Measurements from ENCODE around the gene PLA2G4A. TPM values are rescaled to one million over a fixed set of nuclear protein-coding genes. Genes with fewer than 3 reads are reported as not detected.
A peak's percentile ranks its signal among the peaks of the same experiment; 100 is the strongest.

Gene PLA2G4A
- total and polyA plus RNA-seq, 2 experiments from 2014 or later, result 1.6 to 2.9 TPM

DNA sequence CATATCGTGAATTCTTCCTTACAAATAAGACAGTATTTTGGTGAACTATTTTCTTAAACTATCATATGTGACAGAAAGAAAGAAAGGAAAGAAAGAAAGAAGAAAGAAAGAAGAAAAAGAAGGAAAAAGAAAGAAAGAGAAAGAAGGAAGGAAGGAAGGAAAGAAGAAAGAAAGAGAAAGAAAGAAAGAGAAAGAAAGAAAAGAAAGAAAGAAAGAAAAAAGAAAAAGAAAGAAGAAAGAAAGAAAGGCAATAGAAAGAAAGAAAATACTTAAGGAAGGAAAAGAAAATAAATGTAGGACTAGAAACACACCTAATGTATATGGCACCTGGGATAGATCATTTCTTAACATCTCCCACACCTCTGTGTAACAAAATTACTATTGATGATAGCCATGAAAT lies 120.4 kb downstream of the PLA2G4A start:
- DNase-seq, result no peak
- TF ChIP-seq EZH2phosphoT487 (IDR thresholded peaks at IDR 0.05; ENCODE audit: insufficient read depth, low read depth), result no peak
- no peak for TF ChIP-seq EZH2 (IDR thresholded peaks at IDR 0.05; ENCODE audit: insufficient read depth, poor library complexity, severe bottlenecking)
- in situ Hi-C loops (cut with MboI), result no loop called here
- no peaks in the 10 kb centered on the region for H3K79me2 ChIP-seq (ENCODE audit: insufficient read depth)
- H3K27me3 ChIP-seq (replicated peaks; ENCODE audit: insufficient read depth), result no peaks in the 10 kb centered on the region
- no peak overlapping the region for H3K4me2 ChIP-seq (ENCODE audit: unreplicated experiment)
- 43 to 50% methylated on average over 1 of the region's 1 CpG for WGBS, 2 experiments (ENCODE audit: low coverage in 1 of 2, low lambda C conversion rate in 2 of 2, missing lambda C conversion rate in 2 of 2)
- H3K36me3 ChIP-seq (ENCODE audit: low read depth), result no peaks in the 10 kb centered on the region
- H3K9me3 ChIP-seq (ENCODE audit: low read depth), result no peaks in the 10 kb centered on the region
- H3F3A ChIP-seq (ENCODE audit: insufficient read depth), result no peaks in the 10 kb centered on the region
- no peak overlapping the region for H3K9ac ChIP-seq
- no peak overlapping the region for H2AFZ ChIP-seq
- no peaks in the 10 kb centered on the region for H3K9me2 ChIP-seq (ENCODE audit: insufficient read depth)
- H3K4me1 ChIP-seq (ENCODE audit: insufficient read depth), result peaks cover 8% of the 10 kb centered on the region
- H3K4me3 ChIP-seq, result no peak overlapping the region
- no peaks in the 10 kb centered on the region for H4K20me1 ChIP-seq (ENCODE audit: insufficient read depth)
- H3K27ac ChIP-seq, result no peak overlapping the region

DNA sequence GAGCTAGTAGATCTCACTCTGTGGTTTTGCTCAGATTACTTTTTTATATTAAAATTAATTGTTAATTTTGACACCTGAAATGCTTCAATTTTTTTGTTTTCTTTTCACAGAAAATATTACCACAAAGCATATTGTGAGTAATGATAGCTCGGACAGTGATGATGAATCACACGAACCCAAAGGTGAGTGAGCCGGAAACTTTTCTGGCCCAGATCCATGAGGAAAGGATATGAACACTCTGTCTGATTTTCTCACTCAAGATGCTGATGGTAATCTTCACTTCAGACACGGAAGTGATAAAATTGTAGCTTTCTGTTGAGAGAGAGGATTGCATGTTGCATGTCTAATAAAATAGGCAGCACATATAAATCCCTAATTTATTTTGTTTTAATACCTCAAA lies 121.8 kb downstream of the PLA2G4A start:
- in situ Hi-C loops (cut with MboI), result no loop called here

GRCh38 chr1:186953876-186954275 lies 125.1 kb downstream of the PLA2G4A start:
- 0 out of 2 replicates have a peak, but pooled peaks cover 8% of the 10 kb centered on the region for H3F3A ChIP-seq (ENCODE audit: insufficient read depth)
- H3K36me3 ChIP-seq (ENCODE audit: low read depth), result no peaks in the 10 kb centered on the region
- H3K9me2 ChIP-seq (ENCODE audit: insufficient read depth), result no peaks in the 10 kb centered on the region
- no peaks in the 10 kb centered on the region for H3K9me3 ChIP-seq (ENCODE audit: low read depth)
- H3K79me2 ChIP-seq (ENCODE audit: insufficient read depth), result no peaks in the 10 kb centered on the region
- H2AFZ ChIP-seq, result no peak overlapping the region
- no peak overlapping the region for H3K4me3 ChIP-seq
- no peaks in the 10 kb centered on the region for H3K27me3 ChIP-seq (replicated peaks; ENCODE audit: insufficient read depth)
- no peak overlapping the region for H3K4me2 ChIP-seq (ENCODE audit: unreplicated experiment)
- H3K27ac ChIP-seq, result no peak overlapping the region
- in situ Hi-C loops (cut with MboI), result no loop called here
- peaks cover 15% of the 10 kb centered on the region for H3K4me1 ChIP-seq (ENCODE audit: insufficient read depth)
- H4K20me1 ChIP-seq (ENCODE audit: insufficient read depth), result no peaks in the 10 kb centered on the region
- TF ChIP-seq EZH2 (IDR thresholded peaks at IDR 0.05; ENCODE audit: insufficient read depth, poor library complexity, severe bottlenecking), result no peak
- H3K9ac ChIP-seq, result no peak overlapping the region
- 80 to 86% methylated on average over 2 of the region's 2 CpGs for WGBS, 2 experiments (ENCODE audit: low coverage in 1 of 2, low lambda C conversion rate in 2 of 2, missing lambda C conversion rate in 2 of 2)
- DNase-seq, result no peak

More for the DNA sequence above, 121.8 kb downstream of the PLA2G4A start:
- TF ChIP-seq EZH2phosphoT487 (IDR thresholded peaks at IDR 0.05; ENCODE audit: insufficient read depth, low read depth), result no peak
- TF ChIP-seq EZH2 (IDR thresholded peaks at IDR 0.05; ENCODE audit: insufficient read depth, poor library complexity, severe bottlenecking), result no peak
- no peak overlapping the region for H3K4me2 ChIP-seq (ENCODE audit: unreplicated experiment)
- peak; percentile 54 for DNase-seq
- H3K79me2 ChIP-seq (ENCODE audit: insufficient read depth), result no peaks in the 10 kb centered on the region
- no peaks in the 10 kb centered on the region for H3K9me2 ChIP-seq (ENCODE audit: insufficient read depth)
- H3F3A ChIP-seq (ENCODE audit: insufficient read depth), result no peaks in the 10 kb centered on the region
- no peak overlapping the region for H2AFZ ChIP-seq
- WGBS, 2 experiments (ENCODE audit: low coverage in 1 of 2, low lambda C conversion rate in 2 of 2, missing lambda C conversion rate in 2 of 2), result 26 to 30% methylated on average over 4 of the region's 4 CpGs
- no peak overlapping the region for H3K27ac ChIP-seq
- peaks cover 8% of the 10 kb centered on the region for H3K4me1 ChIP-seq (ENCODE audit: insufficient read depth)
- no peaks in the 10 kb centered on the region for H4K20me1 ChIP-seq (ENCODE audit: insufficient read depth)
- H3K9me3 ChIP-seq (ENCODE audit: low read depth), result no peaks in the 10 kb centered on the region
- H3K36me3 ChIP-seq (ENCODE audit: low read depth), result no peaks in the 10 kb centered on the region
- no peaks in the 10 kb centered on the region for H3K27me3 ChIP-seq (replicated peaks; ENCODE audit: insufficient read depth)
- no peak overlapping the region for H3K9ac ChIP-seq
- no peak overlapping the region for H3K4me3 ChIP-seq

DNA sequence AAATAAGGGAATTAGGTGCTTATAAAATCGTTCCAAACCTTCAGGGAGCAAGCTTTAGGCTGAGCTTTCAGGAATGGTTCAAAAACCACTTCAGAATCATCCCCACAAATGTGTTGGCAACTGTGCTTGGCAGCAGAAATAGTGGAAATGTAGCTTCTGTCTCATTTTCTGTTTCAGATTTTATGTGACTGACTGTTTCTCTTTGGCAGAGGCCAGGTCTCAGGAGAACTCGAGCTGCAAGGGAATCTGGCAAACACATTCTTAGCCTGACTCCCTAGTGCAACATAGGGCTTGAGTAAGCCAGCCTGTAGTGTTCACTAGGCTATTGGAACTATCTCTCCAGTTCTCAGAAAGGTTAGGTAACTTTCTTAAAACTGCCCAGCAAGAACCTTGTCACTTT lies 128.6 kb downstream of the PLA2G4A start:
- Histone ChIP-seq H3K79me2 (ENCODE audit: insufficient read depth) (no peaks in the 10 kb centered on the region), H3F3A (ENCODE audit: insufficient read depth) (0 out of 2 replicates have a peak, but pooled peaks cover 8% of the 10 kb centered on the region), H3K9me3 (ENCODE audit: low read depth) (no peaks in the 10 kb centered on the region), H3K36me3 (ENCODE audit: low read depth) (no peaks in the 10 kb centered on the region), H3K27me3 (replicated peaks; ENCODE audit: insufficient read depth) (no peaks in the 10 kb centered on the region), H3K9ac (no peak overlapping the region), H3K4me1 (ENCODE audit: insufficient read depth) (peaks cover 8% of the 10 kb centered on the region; the same call in 1 of the 2 replicates), H3K4me2 (ENCODE audit: unreplicated experiment) (no peak overlapping the region), H2AFZ (no peak overlapping the region), H3K9me2 (ENCODE audit: insufficient read depth) (no peaks in the 10 kb centered on the region), H3K4me3 (no peak overlapping the region), H4K20me1 (ENCODE audit: insufficient read depth) (no peaks in the 10 kb centered on the region), H3K27ac (no peak overlapping the region)
- DNase-seq, result peak; percentile 39
- no peak for TF ChIP-seq EZH2 (IDR thresholded peaks at IDR 0.05; ENCODE audit: insufficient read depth, poor library complexity, severe bottlenecking)
- TF ChIP-seq EZH2phosphoT487 (IDR thresholded peaks at IDR 0.05; ENCODE audit: insufficient read depth, low read depth), result no peak
- 0% methylated on average over 2 of the region's 2 CpGs for WGBS, 2 experiments (ENCODE audit: low coverage in 1 of 2, low lambda C conversion rate in 2 of 2, missing lambda C conversion rate in 2 of 2)
- in situ Hi-C loops (cut with MboI), result no loop called here

- 0 out of 2 replicates have a peak, but pooled peaks cover 8% of the 10 kb centered on the region for H3F3A ChIP-seq (ENCODE audit: insufficient read depth)
- H3K4me1 ChIP-seq (ENCODE audit: insufficient read depth), result peaks cover 8% of the 10 kb centered on the region; the same call in 1 of the 2 replicates
- no peak overlapping the region for H2AFZ ChIP-seq
- no peak overlapping the region for H3K9ac ChIP-seq
- H3K27ac ChIP-seq, result no peak overlapping the region
- 71 to 78% methylated on average over 2 of the region's 2 CpGs for WGBS, 2 experiments (ENCODE audit: low coverage in 1 of 2, low lambda C conversion rate in 2 of 2, missing lambda C conversion rate in 2 of 2)
- TF ChIP-seq EZH2 (IDR thresholded peaks at IDR 0.05; ENCODE audit: insufficient read depth, poor library complexity, severe bottlenecking), result no peak
- peak; percentile 59 for DNase-seq
- H3K9me2 ChIP-seq (ENCODE audit: insufficient read depth), result no peaks in the 10 kb centered on the region
- no peaks in the 10 kb centered on the region for H3K9me3 ChIP-seq (ENCODE audit: low read depth)
- H3K79me2 ChIP-seq (ENCODE audit: insufficient read depth), result no peaks in the 10 kb centered on the region
- no peak overlapping the region for H3K4me3 ChIP-seq
- in situ Hi-C loops (cut with MboI), result no loop called here
- H4K20me1 ChIP-seq (ENCODE audit: insufficient read depth), result no peaks in the 10 kb centered on the region
- no peaks in the 10 kb centered on the region for H3K27me3 ChIP-seq (replicated peaks; ENCODE audit: insufficient read depth)
- H3K4me2 ChIP-seq (ENCODE audit: unreplicated experiment), result no peak overlapping the region
- no peaks in the 10 kb centered on the region for H3K36me3 ChIP-seq (ENCODE audit: low read depth)
These were observed 129.8 kb downstream of the PLA2G4A start for GRCh38 chr1:186958520-186958919.
